H9 (cell line): ENCODE data around the gene TRPT1. TPM values are rescaled to one million over a fixed set of nuclear protein-coding genes. Genes with fewer than 3 reads are reported as not detected.
A peak's percentile ranks its signal among the peaks of the same experiment; 100 is the strongest.

ENCODE experiments used
- DNase-seq: peaks from one replicate; pipeline ENCODE4 v3.0.0-alpha.2; 2017
- H2AFZ ChIP-seq: one replicate; pipeline ENCODE4 v1.6.1; 2013; ENCODE audit warnings: mild to moderate bottlenecking, low read length, control low read depth, moderate library complexity
- H2AK5ac ChIP-seq: 2 replicates; pipeline ENCODE4 v1.6.1; 2013; ENCODE audit warnings: low read length, control low read depth, mixed read lengths; ENCODE audit not compliant: insufficient read length
- H2BK120ac ChIP-seq: one replicate; pipeline ENCODE4 v1.6.1; 2013; ENCODE audit warnings: low read depth, mild to moderate bottlenecking, low read length, control low read depth, inconsistent platforms; ENCODE audit not compliant: poor library complexity, severe bottlenecking
- H2BK12ac ChIP-seq: 2 replicates; pipeline ENCODE4 v1.6.1; 2013; ENCODE audit warnings: low read length, control low read depth, mixed read lengths, low read depth; ENCODE audit not compliant: insufficient read length
- H2BK15ac ChIP-seq: 2 replicates; pipeline ENCODE4 v1.6.1; 2013; ENCODE audit warnings: low read depth, low read length, control low read depth
- H2BK20ac ChIP-seq: one replicate; pipeline ENCODE4 v1.6.1; 2013; ENCODE audit warnings: low read depth, mild to moderate bottlenecking, low read length, control low read depth, inconsistent platforms; ENCODE audit not compliant: poor library complexity, severe bottlenecking
- H2BK5ac ChIP-seq: 2 replicates; pipeline ENCODE4 v1.6.1; 2013; ENCODE audit warnings: low read length, control low read depth, mixed read lengths; ENCODE audit not compliant: insufficient read length
- H3K14ac ChIP-seq: 2 replicates; pipeline ENCODE4 v1.6.1; 2013; ENCODE audit warnings: low read length, control low read depth; ENCODE audit not compliant: insufficient read depth
- H3K18ac ChIP-seq: 2 replicates; pipeline ENCODE4 v1.6.1; 2013; ENCODE audit warnings: low read depth, mild to moderate bottlenecking, mixed read lengths, low read length, control low read depth; ENCODE audit not compliant: insufficient read length
- H3K23ac ChIP-seq: 2 replicates; pipeline ENCODE4 v1.6.1; 2013; ENCODE audit warnings: low read length, control low read depth, mixed read lengths, low read depth; ENCODE audit not compliant: insufficient read length
- H3K23me2 ChIP-seq: 2 replicates; pipeline ENCODE4 v1.6.1; 2013; ENCODE audit warnings: low read depth, mild to moderate bottlenecking, mixed read lengths, low read length, control low read depth; ENCODE audit not compliant: insufficient read length, poor library complexity, severe bottlenecking
- H3K27ac ChIP-seq: 2 replicates; pipeline ENCODE4 v1.5.1; 2013; ENCODE audit warnings: low read length, control low read depth, mixed read lengths, low read depth; ENCODE audit not compliant: insufficient read length
- H3K27me3 ChIP-seq: 2 replicates; pipeline ENCODE4 v1.6.1; 2013; ENCODE audit warnings: low read length, control low read depth, inconsistent platforms; ENCODE audit not compliant: insufficient read depth
- H3K4ac ChIP-seq: 2 replicates; pipeline ENCODE4 v1.6.1; 2013; ENCODE audit warnings: low read depth, mild to moderate bottlenecking, control low read depth, inconsistent platforms, low read length, moderate library complexity
- H3K4me1 ChIP-seq: 2 replicates; pipeline ENCODE4 v1.6.1; 2013; ENCODE audit warnings: low read length, control low read depth, inconsistent platforms; ENCODE audit not compliant: insufficient read depth
- H3K4me2 ChIP-seq: 2 replicates; pipeline ENCODE4 v1.6.1; 2013; ENCODE audit warnings: low read length, control low read depth, mixed read lengths; ENCODE audit not compliant: insufficient read length, insufficient read depth
- H3K56ac ChIP-seq: 2 replicates; pipeline ENCODE4 v1.6.1; 2013; ENCODE audit warnings: low read depth, mild to moderate bottlenecking, mixed read lengths, low read length, control low read depth; ENCODE audit not compliant: insufficient read length
- H3K79me1 ChIP-seq: 2 replicates; pipeline ENCODE4 v1.6.1; 2013; ENCODE audit warnings: low read depth, mild to moderate bottlenecking, moderate library complexity, low read length, control low read depth, inconsistent platforms; ENCODE audit not compliant: insufficient read depth, poor library complexity, severe bottlenecking
- H3K79me2 ChIP-seq: 2 replicates; pipeline ENCODE4 v1.6.1; 2013; ENCODE audit warnings: low read length, control low read depth, inconsistent platforms; ENCODE audit not compliant: insufficient read depth
- H3K9ac ChIP-seq: 2 replicates; pipeline ENCODE4 v1.6.1; 2013; ENCODE audit warnings: low read length, control low read depth, mixed read lengths; ENCODE audit not compliant: insufficient read length; ENCODE audit errors: extremely low read depth
- H3K9me3 ChIP-seq: one replicate; pipeline ENCODE4 v1.6.1; 2013; ENCODE audit warnings: low read depth, low read length, inconsistent platforms; ENCODE audit not compliant: control insufficient read depth
- H3T11ph ChIP-seq: one replicate; pipeline ENCODE4 v1.6.1; 2013; ENCODE audit warnings: mild to moderate bottlenecking, low read length, control low read depth, inconsistent platforms
- H4K20me1 ChIP-seq: one replicate; pipeline ENCODE4 v1.6.1; 2013; ENCODE audit not compliant: control insufficient read depth, insufficient read length, insufficient read depth
- H4K5ac ChIP-seq: 2 replicates; pipeline ENCODE4 v1.6.1; 2013; ENCODE audit warnings: low read depth, mild to moderate bottlenecking, mixed read lengths, low read length, control low read depth; ENCODE audit not compliant: insufficient read length
- H4K8ac ChIP-seq: replicated peaks from 2 replicates; pipeline ENCODE4 v1.6.1; 2013; ENCODE audit warnings: low read length, control low read depth, mixed read lengths, low read depth; ENCODE audit not compliant: insufficient read length
- H4K91ac ChIP-seq: 2 replicates; pipeline ENCODE4 v1.6.1; 2013; ENCODE audit warnings: low read depth, mild to moderate bottlenecking, moderate library complexity, mixed read lengths, low read length, control low read depth; ENCODE audit not compliant: insufficient read length
- H3K27ac Mint-ChIP-seq, 3 experiments: 2 replicates in 2 of 3; 3 replicates in 1 of 3; pipeline ENCODE4 v1.8.0; 2020 to 2021; ENCODE audit warnings: mixed read lengths in 3 of 3, mild to moderate bottlenecking in 1 of 3, moderate library complexity in 1 of 3
- H3K27me3 Mint-ChIP-seq: 2 replicates; pipeline ENCODE4 v1.8.0; 2021; ENCODE audit warnings: low read depth, mild to moderate bottlenecking, moderate library complexity, mixed read lengths
- H3K36me3 Mint-ChIP-seq, 3 experiments: 2 replicates in 2 of 3; 3 replicates in 1 of 3; pipeline ENCODE4 v1.8.0; 2020 to 2021; ENCODE audit warnings: low read depth in 3 of 3, mixed read lengths in 3 of 3; ENCODE audit not compliant: insufficient read depth in 1 of 3
- H3K4me1 Mint-ChIP-seq, 2 experiments: 2 replicates each; pipeline ENCODE4 v1.8.0; 2020; ENCODE audit warnings: mixed read lengths in 2 of 2
- H3K4me3 Mint-ChIP-seq, 2 experiments: 2 replicates in 1 of 2; 3 replicates in 1 of 2; pipeline ENCODE4 v1.8.0; 2020 to 2021; ENCODE audit warnings: mild to moderate bottlenecking in 2 of 2, mixed read lengths in 2 of 2, moderate library complexity in 1 of 2
- H3K9me3 Mint-ChIP-seq, 2 experiments: 2 replicates in 1 of 2; 3 replicates in 1 of 2; pipeline ENCODE4 v1.8.0; 2020; ENCODE audit warnings: mild to moderate bottlenecking in 2 of 2, mixed read lengths in 2 of 2, moderate library complexity in 1 of 2
- CTCF ChIP-seq: fragments of 200-600 bp; sonication (generic); conservative IDR thresholded peaks from 3 replicates; pipeline ENCODE4 v1.8.0; 2021; ENCODE audit warnings: antibody characterized with exemption, mild to moderate bottlenecking
- WGBS: extraction: QIAGEN DNeasy Blood & Tissue Kit; methylation state at CpG from one replicate; pipeline ENCODE4 v1.1.7; 2013; ENCODE audit warnings: missing lambda C conversion rate, low lambda C conversion rate, mixed read lengths; ENCODE audit not compliant: insufficient read length; ENCODE audit errors: extremely low coverage; 5-methylcytosine and 5-hydroxymethylcytosine counted together
- total RNA-seq: library from RNA; stranded (reverse); gene quantifications from 2 replicates; pipeline ENCODE4 v1.2.1, GENCODE V29; 2021

Gene TRPT1
- total RNA-seq, 1 experiment from 2014 or later, result 33.6 TPM

- peaks cover 2% of the 10 kb centered on the region for H4K20me1 ChIP-seq
- no peak overlapping the region for H3K27ac ChIP-seq
- peaks cover 15% of the 10 kb centered on the region for H3K23me2 ChIP-seq
- H2BK15ac ChIP-seq, result no peak overlapping the region
- no peak overlapping the region for H3K23ac ChIP-seq
- peak overlapping the region; percentile 97 to 99 for H3K4me3 Mint-ChIP-seq
- H2BK120ac ChIP-seq, result peak overlapping the region; percentile 24
- H3K4me1 ChIP-seq, result no peaks in the 10 kb centered on the region
- H3K9me3 ChIP-seq, result no peaks in the 10 kb centered on the region
- no peak for TF ChIP-seq CTCF
- H4K91ac ChIP-seq, result no peak overlapping the region
- H4K8ac ChIP-seq, result no peak overlapping the region
- no peaks in the 10 kb centered on the region for H3K79me1 ChIP-seq
- H3T11ph ChIP-seq, result no peak overlapping the region
- H2BK5ac ChIP-seq, result no peak overlapping the region
- no peaks in the 10 kb centered on the region; the same call in none of the 2 replicates for H3K27me3 Mint-ChIP-seq
- H2BK20ac ChIP-seq, result no peak overlapping the region
- peak overlapping the region; percentile 32; the same call in 1 of the 2 replicates for H3K14ac ChIP-seq
- H3K9me3 Mint-ChIP-seq, result no peaks in the 10 kb centered on the region
- no peak overlapping the region for H2BK12ac ChIP-seq
- H3K4ac ChIP-seq, result no peak overlapping the region
- no peaks in the 10 kb centered on the region for H3K79me2 ChIP-seq
- H3K4me1 Mint-ChIP-seq, result peaks cover 21 to 23% of the 10 kb centered on the region in 2 experiments
- no peaks in the 10 kb centered on the region for H3K27me3 ChIP-seq
- H3K4me2 ChIP-seq, result peak overlapping the region; percentile 29
- peaks cover 16 to 37% (median 27%) of the 10 kb centered on the region in 3 experiments; a peak in 6 of 7 replicates for H3K36me3 Mint-ChIP-seq
- peak overlapping the region in 2 of 3 experiments; percentile 95 to 96; a peak in 4 of 7 replicates for H3K27ac Mint-ChIP-seq
- WGBS, result no CpG with 5 or more reads among the region's 34 CpGs
- no peak overlapping the region for H4K5ac ChIP-seq
- H3K56ac ChIP-seq, result no peak overlapping the region
- H3K18ac ChIP-seq, result peak overlapping the region; percentile 68
- peak; percentile 80 for DNase-seq
- peak overlapping the region; percentile 42 for H3K9ac ChIP-seq
- H2AFZ ChIP-seq, result no peak overlapping the region
- H2AK5ac ChIP-seq, result no peak overlapping the region
Observed at GRCh38 chr11:64268893-64269539, 43.0 kb upstream of the TRPT1 start.
